HG03342 (cell line): Measurements from ENCODE around the gene VPS13D.

Experiments used
- ATAC-seq: cut with Tn5 transposase; IDR thresholded peaks from one replicate; pipeline ENCODE4 v1.9.1; 2021; ENCODE audit warnings: mild to moderate bottlenecking, moderate library complexity; ENCODE audit not compliant: unreplicated experiment

VPS13D gene

GRCh38 chr1:12480748-12481362 lies 251.0 kb downstream of the VPS13D start:
- no peak for ATAC-seq

DNA sequence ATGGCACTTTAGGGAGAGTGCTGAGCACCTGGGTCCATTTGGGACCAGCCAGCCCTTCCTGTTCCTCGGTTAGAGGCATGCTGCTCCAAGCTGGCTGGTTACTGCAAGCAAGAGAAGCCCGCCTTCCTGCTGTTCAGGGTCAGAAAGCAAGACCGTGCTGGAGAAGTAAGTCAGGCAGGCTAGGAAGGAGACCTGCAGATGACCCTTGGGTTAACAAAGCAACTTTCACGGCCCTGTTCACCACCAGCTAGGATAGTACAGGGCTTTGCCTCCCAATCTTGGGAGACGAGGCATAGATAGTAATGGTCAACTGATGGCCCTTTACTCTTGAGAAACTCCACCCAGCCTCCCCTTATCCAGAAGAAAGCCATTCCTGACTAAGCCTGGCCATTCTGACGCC lies 252.1 kb downstream of the VPS13D start:
- ATAC-seq: no peak

GRCh38 chr1:12482988-12483387 lies 253.2 kb downstream of the VPS13D start:
- no peak for ATAC-seq

DNA sequence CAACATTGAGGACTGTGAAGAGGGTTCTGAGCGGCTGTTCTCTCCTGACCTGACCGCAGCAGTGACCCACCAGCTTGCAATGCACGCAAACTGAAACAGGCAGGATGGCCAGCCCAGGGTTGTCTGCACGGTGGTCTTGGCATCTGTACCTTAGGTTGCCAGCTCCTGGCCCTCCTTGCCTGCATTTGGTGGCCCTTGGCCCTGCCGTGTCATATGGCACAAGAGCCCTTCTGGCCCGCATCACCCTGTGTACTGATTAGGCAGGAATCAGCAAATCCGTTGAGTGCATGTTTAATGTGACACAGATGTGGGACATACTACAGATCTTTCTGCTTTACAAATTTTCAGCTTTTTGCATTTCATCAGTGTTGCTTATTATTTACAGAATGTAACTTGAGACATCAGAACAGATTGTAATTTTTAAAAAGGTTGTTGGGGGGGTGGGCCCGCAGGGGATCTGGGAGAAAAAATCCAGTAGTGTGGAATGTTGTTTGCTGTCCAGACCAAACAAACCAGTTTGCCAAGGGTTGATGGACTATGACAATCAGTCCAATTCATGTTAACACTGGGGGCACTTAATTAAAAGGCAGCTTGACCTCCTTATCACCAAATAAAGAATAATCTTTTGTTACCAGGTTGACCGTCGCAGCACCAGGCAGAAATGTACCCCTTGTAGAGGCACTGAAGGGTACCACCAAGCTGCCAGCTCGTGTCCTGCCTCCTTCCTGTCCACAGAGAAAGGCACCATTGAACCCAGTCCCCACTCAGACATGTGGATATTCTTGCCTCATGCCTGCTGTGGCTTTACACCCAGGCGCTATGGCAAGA lies 255.6 kb downstream of the VPS13D start:
- no peak for ATAC-seq

GRCh38 chr1:12486059-12486341 lies 256.2 kb downstream of the VPS13D start:
- ATAC-seq: no peak

DNA sequence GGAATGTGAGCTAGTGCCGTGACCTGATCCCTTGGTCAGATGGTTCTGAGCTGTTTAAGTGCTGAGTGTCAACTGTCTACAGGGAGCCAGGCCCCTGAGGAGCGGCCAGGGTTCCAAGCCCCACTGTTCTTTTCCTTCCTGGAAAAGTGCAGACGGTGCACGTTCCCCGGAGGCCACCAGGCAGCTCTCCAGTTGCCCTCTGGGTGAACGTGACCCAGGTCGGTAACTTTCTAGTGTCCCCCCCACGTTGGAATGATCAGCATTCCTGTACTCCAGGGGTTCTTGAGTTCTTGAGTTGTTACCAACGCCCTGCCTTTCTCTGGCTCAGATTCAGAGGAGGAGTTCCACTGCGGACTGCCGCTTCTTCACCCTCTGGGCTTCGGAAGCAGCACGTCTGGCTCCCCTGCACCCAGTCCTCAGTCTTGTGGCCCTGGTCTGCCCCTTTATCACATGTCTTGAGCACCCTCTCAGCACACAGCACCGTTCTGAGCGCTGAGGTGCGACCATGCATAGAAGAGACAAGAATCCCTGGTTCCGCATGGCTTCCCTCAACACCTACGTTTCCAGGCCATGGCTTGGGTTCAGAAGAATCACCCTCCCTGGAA lies 256.7 kb downstream of the VPS13D start:
- no peak for ATAC-seq

- ATAC-seq: no peak
Measured at GRCh38 chr1:12487520-12487919, 257.7 kb downstream of the VPS13D start.

DNA sequence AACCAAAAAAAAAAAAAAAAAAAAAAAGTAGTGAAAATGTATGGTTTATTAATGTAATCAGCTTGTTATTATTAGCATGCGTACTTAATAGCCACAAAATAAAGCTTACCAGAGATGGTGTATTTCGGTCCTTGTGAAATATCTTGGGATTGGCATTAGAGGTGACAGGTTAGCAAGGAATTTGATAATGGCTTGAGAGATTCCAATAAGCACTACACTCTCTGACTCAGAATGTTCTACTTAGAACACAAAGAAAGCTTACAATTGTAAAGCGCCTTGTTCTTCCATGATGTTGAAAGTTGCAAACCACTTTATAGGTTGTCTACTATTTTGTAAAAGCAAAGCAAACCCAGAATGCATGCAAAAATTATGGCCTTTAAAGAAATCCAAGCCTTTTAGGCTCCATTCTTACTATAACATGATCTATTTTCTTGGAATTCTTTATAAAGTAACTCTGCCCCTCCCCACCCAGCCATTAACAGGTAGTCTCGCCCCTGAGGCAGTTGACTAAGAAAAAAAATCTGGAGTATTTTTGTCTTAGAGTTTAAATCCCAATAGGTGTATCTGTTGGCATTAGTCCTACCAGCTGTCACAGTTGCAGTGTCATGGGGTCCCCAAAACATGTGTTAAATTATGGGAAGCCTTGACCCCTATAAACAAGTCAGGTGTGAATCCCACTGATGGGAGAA lies 259.0 kb downstream of the VPS13D start:
- no peak for ATAC-seq

- no peak for ATAC-seq
Measured at GRCh38 chr1:12490532-12491142, 260.8 kb downstream of the VPS13D start.

DNA sequence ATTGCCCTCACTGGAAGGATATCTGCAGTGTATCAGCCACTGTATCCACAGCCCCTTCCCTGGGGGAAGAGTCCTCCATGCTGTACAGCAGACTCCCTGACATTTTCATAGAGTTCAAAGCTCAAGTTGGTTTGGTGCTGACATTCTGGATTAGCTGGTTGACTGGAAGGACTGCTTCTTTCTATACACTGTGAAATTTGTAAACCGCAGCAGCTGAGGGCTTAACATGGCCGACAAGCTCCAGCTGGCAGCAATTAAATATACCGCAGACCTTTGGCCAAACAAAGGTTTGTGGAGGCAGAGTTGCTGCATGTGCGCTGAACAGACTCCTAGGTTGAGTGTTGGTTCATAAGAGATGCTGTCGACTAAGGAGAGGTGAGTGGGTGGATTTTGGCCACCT lies 261.8 kb downstream of the VPS13D start:
- no peak for ATAC-seq

- ATAC-seq: no peak
Measured at GRCh38 chr1:12495725-12496124, 265.9 kb downstream of the VPS13D start.

GRCh38 chr1:12496154-12496961 lies 266.5 kb downstream of the VPS13D start:
- ATAC-seq: no peak

DNA sequence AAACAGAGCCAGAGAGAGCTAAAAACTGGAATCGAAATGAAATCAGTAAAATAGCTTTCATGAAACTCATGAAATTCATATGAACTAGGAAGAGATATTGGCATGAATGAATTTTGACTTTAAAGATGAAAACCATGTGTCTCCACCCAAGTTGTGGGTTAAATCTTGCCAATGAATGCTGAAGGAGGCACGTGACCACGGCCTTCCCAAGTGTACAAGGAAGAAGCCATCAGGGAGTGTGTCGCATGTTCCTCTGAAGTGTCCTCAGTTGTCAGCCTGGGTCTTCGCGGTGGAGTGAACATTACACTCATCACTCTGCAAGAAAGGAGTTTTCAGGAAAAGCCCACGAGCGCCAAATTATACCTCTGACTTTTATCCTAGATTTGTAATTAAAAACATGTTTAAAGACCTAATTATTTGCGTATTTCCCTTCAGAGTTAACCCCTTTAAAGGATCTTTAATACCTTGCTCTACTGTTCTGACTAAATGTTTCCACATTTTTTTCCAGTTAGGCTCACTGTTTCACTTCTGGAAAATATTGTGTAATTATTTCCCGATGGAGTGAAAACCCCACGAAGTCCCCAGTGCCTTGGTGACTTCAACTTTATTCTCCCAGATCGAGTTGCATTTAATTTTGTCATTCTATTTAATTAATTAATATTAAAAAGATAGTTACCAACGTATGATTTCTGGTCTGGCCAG lies 269.9 kb downstream of the VPS13D start:
- no peak for ATAC-seq

DNA sequence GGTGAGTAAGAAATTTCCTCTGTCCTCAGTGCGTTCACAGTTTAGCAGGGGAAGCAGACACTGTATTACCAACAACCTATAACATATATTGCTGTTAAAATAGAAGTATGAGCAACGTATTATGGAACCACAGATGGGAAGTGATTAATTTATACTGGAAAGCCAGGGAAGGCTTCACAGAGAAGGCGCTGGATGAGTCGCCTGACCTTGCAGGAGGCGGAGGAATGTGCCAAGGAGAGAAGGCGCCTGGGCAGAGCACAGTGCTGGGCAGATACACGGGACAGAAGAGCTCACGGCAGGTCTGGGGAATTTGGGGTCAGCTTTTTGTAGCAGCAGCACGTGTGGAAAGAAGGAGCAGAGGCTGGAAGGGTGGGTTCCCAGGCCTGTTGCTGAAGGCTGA lies 271.8 kb downstream of the VPS13D start:
- ATAC-seq: no peak

DNA sequence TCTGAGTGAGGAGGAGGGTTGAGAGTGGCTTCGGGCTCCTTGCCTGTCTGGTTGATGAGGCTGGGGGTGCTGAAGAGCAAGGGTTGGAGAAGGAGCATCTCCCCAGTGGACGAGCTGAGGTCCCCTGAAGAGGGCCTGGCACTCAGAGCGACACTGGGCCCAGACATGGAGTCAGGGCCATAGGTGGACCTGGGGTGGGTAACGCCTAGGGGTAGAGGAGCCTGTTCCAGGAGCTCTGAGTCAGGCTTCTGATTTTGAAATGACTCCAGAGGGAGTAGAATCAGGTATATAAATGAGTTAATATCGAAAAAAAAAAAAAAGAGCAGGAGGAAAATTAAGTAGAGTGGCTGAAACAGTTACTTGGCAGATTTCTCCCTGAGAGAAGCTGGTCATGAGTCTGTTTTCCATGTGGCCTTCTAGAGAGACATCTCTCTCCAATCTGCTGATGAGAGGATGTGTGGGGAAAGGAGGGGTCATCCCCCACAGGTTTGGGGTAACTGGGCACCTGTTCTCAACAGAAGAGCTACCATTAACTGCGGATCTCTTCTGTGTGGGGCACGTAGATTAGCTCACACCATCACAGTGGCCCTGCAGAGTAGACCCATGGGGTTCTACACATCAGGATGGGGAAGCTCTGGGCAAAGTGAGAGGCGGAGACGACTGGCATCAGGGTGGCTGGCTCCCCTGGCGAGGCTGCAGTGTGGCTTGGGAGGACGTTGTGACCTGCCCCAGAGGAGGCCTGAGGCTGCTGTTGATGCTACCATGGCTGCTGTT lies 272.7 kb downstream of the VPS13D start:
- no peak for ATAC-seq

GRCh38 chr1:12503709-12504108 lies 273.9 kb downstream of the VPS13D start:
- ATAC-seq: no peak

DNA sequence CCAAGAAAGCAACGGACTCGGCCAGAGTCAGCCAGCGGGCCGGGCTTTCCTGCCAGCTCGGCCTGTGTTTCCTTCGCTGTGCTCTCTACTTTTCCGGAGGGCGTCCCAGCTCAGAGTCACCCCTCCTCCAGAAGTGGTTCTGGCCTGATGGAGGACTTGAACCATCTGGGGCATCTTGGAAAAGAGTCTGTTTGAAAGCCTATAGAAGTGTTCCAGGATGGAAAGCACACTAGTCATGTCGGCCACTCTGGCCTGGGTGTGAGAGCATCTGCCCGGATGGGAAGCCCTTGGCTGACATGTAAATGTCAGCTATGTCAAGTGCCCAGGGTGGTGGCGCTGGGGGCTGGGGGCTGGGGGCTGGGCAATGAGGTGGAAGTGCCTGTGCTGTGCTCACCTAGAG lies 274.8 kb downstream of the VPS13D start:
- ATAC-seq: no peak

- ATAC-seq: no peak
Measured at GRCh38 chr1:12505231-12505630, 275.4 kb downstream of the VPS13D start.

GRCh38 chr1:12505639-12506280 lies 275.9 kb downstream of the VPS13D start:
- ATAC-seq: no peak
